HG03565 (cell line): ENCODE results near the gene DHX34.
"Not testable (repeated sequence)": the region's sequence is repeated elsewhere in the genome, so short reads cannot be mapped to it uniquely, and the experiment has no call there.

Experiments
- ATAC-seq: cut with Tn5 transposase; IDR thresholded peaks from one replicate; pipeline ENCODE4 v1.9.1; 2021; ENCODE audit warnings: mild to moderate bottlenecking, moderate library complexity; ENCODE audit not compliant: unreplicated experiment

DHX34 gene

DNA sequence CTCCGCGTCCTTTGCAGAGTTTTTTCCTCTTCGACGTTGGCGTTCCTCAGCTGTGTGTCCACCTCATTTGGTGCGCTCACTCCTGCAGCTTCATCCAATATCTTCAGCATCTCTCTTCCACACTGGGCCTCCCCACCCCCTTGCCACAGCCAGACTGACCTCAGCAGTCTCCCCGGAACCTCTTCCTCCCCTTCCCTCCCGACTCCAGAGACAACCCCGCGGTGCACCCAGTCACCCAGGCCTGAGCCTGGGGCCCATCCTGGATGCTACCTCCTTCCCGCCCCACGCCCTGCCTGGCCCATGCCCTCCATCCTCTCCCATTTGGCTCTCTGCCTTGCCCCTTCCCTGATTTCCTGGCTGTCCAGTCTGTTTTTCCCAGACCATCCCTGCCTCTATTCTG lies 25.2 kb upstream of the DHX34 start:
- no peak for ATAC-seq

DNA sequence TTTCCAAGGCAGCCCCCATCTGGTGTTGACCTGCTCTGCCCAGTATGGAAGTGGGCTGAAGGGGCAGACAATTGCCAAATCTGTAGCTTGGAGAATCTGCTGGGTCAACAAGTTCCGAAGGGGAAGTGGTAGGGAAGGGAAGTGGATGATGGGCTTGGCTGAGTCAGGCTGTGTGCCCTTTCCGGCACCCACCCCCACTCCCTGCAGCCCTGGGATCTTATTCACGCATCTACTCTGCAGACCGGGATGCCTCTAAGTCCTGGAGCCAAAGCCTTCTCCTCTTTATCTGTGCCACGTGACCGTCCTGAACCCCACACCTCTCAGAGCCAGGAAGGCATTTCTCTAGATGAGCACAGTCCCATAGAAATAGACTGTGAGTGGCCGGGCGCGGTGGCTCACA lies 24.6 kb upstream of the DHX34 start:
- ATAC-seq: no peak

DNA sequence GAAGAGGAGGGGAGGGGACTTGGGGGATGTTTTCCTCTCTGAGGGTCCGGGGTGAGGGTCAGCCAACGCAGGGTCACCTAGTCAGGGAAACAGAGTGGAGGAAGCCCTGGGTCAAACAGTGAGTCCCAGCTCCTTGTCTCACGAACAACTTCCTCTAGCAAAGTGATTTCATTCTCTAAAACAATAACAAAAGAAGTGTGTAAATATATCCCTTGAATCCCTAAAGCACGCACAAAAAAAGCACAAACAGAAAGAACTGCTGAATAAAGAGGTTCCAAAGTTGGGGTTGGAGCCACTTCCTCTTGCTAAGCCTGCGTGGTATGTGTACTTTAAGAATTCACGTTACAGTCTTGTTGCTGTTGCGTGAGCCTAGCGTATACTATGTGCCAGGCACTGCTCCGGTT lies 18.6 kb upstream of the DHX34 start:
- no peak for ATAC-seq

DNA sequence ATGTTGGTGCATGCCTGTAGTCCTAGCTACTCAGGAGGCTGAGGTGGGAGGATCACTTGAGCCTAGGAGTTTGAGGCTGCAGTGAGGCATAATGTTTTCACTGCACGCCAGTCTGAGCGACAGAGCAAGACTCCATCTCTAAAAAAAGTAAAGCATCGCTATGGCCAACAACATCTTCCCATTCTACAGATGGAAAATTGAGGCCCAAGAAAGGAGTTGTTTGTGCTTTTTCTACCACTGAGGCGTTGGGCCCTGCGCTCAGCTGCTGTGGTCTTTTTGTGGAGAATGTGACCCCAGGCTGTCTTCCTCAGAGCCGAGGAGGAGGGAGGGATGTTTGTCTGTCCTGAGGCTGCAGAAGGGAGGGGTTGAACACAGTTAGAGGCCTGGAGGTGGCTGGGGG lies 17.6 kb upstream of the DHX34 start:
- ATAC-seq: no peak

DNA sequence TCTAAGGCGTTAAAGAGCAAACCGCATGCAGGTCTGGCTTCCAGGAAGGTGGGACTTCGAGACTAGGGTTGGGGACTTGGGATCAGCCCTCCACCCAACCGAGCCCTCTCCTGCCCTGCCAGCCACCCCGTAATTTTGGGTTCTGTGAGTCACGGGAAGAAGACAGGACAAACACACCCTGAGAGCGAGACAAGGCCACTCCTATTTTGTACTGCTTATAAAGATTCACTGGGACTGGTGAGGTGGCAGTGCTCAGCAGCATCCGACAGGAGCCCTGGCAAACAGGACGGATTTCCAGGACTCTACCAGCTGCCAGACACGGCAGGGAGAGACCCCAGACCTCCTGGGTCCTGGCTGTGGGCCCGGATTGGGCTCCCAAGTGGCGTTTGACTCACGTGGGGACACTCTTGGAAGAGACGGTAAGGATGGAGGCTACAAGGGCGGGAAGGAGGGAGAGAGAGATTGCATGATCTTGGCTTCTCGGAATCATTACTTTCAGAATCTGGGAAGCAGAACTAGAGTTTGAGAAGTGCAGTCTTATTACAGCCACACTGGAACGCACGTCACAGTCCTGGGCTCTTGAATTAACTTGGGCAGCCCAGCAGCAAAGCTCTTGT lies 17.1 kb upstream of the DHX34 start, which contains the start of gene C5AR2:
Gene C5AR2, plus strand, starts transcription at position 245 of the 617 bp plus-strand sequence. CDS start 8,625 bp downstream, outside the sequence.
- ATAC-seq: no peak

DNA sequence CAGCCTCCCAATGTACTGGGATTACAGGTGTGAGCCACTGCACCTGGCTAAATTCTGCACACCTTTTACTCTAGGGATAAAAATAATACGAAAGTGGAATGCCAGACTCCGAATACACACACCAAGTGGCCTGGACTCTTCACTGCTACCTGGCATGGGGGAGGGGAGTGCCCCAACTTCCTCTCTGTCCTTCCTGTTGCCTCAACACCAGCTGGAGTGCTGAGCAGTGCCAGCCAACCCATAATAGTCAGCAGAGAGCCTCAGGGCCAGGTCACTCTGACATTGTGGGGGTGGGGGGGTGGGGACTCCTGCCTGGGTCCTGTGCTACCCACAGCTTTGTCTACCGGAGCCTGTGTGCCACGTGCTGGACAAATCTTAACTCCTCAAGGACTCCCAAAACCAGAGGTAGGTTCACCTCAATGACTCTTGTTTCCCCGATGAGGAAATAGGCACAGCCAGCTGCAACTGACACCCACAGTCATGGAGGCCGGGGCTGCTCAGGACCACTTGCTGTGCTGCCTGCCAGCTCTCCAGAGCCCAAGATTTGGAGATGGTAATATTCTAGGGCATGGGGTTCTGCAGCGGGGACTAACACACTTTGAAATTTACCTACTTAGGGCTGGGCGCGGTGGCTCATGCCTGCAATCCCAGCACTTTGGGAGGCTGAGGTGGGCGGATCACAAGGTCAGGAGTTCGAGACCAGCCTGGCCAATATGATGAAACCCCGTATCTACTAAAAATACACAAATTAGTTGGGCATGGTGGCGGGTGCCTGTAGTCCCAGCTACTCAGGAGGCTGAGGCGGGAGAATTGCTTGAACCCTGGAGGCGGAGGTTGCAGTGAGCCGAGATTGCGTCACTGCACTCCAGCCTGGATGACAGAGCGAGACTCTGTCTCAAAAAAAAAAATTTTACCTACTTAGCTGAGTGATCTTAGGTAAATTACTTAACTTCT lies 12.1 kb upstream of the DHX34 start:
- ATAC-seq: not testable (repeated sequence)

DNA sequence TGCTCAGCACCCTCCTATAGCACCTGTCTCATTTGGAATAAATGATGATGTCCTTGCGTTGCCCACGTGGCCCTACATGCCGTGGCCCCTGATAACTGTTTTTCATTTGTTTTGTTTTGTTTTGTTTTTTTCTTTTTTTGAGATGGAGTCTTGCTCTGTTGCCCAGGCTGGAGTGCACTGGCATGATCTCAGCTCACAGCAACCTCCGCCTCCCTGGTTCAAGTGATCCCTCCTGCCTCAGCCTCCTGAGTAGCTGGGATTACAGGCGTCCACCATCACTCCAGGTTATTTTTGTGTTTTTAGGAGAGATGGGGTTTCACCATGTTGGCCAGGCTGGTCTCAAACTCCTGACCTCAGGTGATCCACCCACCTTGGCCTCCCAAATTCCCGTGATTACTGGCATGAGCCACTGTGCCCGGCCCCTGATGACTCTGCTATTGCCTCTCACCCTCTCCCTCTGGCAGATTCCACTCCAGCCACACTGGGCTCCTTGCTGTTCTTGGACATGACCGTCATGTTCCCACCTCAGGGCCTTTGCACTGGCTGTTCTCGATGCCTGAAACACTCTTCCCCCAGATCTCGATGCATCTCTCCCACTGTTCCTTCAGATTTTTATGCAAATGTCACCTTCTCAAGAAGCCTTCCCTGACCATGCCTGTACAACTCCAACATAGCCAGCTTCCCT lies 9.8 kb upstream of the DHX34 start:
- ATAC-seq: no peak

DNA sequence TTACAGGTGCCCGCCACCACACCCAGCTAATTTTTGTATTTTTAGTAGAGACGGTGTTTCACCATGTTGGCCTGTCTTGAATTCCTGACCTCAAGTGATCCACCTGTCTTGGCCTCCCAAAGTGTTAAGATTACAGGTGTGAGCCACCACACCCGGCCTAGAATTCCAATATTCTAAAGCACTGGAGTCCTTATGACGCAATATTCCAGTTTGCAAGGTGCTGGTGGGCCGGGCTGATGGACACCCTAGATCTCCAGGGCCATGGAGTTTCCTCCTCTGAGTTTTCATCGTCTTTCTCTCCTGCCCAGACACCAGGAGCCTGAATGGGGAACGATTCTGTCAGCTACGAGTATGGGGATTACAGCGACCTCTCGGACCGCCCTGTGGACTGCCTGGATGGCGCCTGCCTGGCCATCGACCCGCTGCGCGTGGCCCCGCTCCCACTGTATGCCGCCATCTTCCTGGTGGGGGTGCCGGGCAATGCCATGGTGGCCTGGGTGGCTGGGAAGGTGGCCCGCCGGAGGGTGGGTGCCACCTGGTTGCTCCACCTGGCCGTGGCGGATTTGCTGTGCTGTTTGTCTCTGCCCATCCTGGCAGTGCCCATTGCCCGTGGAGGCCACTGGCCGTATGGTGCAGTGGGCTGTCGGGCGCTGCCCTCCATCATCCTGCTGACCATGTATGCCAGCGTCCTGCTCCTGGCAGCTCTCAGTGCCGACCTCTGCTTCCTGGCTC lies 8.5 kb upstream of the DHX34 start:
- ATAC-seq: no peak

DNA sequence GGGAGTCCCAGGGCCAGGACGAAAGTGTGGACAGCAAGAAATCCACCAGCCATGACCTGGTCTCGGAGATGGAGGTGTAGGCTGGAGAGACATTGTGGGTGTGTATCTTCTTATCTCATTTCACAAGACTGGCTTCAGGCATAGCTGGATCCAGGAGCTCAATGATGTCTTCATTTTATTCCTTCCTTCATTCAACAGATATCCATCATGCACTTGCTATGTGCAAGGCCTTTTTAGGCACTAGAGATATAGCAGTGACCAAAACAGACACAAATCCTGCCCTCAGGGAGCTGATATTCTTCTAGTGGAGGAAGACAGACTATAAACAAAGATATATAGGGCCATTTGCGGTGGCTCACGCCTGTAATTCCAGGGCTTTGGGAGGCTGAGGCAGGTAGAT lies 7.4 kb upstream of the DHX34 start:
- ATAC-seq: no peak

DNA sequence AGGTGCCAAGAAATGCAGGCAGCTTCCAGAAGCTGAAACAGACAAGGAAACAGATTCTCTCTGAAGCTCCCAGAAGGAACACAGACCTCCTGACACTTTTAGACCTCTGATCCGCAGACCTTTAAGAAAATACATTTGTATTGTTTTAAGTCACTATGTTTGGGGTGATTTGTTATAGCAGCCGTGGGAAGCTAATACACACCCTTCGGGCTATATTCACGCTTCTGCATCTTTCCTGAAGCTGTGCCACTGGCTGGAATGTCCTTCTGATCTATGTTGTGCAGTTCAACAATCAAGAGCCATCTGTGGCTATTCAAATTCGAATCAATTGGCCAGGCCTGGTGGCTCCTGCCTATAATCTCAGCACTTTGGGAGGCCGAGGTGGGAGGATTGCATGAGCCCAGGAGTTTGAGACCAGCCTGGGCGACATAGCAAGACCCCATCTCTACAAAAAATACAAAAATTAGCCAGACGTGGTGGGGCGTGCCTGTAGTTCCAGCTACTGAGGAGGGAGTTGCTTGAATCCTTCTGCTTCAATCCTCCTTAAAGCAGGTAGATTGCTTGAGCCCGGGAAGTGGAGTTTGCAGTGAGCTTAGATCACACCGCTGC lies 5.8 kb upstream of the DHX34 start:
- no peak for ATAC-seq

DNA sequence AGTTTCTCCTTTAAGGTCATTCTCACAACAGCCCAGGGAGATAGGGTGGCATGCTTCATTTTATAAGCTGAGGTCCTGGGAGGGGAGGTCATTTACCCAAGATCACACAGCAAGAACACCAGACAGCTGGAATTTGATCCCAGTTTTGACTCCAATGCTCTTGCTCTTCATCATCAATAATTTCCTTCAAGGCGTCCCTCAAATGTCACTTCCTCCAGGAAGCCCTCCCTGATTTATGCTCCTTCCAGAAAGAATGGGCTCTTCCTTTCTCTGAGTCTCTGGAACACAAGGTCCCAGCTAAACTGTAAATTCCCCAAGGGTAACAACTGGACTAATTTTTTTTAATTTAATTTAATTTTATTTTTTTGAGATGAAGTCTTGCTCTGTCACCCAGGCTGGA lies 4.7 kb upstream of the DHX34 start:
- no peak for ATAC-seq

DNA sequence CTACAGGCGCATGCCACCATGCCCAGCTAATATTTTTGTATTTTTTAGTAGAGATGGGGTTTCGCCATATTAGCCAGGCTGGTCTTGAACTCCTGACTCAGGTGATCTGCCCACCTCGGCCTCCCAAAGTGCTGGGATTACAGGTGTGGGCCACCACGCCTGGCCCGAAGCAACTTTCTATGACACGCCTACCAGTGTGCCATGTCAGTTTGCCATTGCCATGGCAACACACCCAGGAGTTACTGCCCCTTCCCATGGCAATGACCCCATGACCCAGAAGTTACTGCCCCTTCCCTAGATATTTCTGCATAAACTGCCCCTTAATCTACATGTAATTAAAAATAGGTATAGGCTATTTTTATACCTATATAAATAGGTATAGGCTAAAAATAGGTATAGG lies 3.1 kb upstream of the DHX34 start:
- ATAC-seq: not testable (repeated sequence)

DNA sequence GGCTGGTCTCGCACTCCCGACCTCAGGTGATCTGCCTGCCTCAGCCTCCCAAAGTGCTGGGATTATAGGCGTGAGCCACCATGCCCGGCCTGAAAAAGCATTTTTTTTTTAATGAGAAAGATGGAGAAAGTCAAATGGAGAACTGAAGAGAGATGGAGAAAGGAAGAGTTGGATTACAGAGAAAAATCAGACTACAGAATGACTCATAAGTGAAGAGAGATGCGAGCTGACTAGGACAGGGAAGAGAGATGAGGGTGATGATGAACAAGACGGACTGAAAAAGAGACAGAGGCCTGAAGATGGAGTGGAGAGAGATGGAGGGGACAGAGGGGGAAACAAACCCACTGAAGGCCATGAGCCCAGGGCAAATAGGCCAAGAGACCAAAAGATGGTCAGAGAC lies 1.5 kb downstream of the DHX34 start:
- ATAC-seq: no peak

DNA sequence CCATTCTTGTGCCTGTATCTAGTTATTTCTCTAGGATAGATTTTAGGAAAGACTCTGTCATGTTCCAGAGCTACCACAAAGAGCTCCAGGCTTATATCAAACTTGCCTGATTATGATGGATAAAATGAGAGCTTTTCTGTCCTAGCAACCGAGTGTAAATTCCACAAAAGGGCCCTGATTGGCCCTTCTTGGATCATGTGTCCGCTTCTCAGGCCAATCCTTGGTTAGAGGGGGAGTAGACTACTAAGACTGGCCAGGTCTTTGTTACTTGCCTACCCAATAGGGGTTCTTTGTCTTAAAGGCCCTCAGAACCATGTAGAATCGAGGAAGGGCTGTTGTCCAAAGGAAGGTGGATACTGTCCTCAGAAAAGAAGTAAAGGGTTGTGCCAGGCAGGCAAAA lies 2.4 kb downstream of the DHX34 start:
- no peak for ATAC-seq

DNA sequence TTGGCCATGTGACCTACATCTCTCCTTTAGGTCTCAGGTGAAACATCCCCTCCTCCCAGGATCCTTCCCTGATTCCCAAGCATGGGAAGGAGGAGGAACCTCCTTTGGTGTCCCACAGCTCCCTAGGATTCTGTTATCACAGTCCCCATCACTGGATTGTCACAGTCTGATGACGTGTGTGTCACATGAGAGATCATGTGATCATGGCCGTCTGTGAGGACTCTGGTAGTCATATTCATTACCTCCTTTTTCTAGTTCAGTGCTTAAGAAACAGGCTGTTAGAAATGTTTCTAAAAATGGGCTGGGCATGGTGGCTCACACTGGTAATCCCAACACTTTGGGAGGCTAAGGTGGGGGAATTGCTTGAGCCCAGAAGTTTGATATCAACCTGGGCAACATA lies 3.0 kb downstream of the DHX34 start:
- no peak for ATAC-seq

DNA sequence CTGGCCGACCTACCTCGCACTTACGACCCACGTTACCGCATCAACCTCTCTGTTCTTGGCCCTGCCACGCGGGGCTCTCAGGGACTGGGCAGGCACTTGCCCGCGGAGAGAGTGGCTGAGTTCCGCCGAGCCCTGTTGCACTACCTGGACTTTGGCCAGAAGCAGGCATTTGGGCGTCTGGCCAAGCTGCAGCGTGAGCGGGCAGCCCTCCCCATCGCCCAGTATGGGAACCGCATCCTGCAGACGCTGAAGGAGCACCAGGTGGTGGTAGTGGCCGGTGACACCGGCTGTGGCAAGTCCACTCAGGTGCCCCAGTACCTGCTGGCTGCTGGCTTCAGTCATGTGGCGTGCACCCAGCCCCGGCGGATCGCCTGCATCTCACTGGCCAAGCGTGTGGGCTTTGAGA lies 4.2 kb downstream of the DHX34 start:
- ATAC-seq: no peak

DNA sequence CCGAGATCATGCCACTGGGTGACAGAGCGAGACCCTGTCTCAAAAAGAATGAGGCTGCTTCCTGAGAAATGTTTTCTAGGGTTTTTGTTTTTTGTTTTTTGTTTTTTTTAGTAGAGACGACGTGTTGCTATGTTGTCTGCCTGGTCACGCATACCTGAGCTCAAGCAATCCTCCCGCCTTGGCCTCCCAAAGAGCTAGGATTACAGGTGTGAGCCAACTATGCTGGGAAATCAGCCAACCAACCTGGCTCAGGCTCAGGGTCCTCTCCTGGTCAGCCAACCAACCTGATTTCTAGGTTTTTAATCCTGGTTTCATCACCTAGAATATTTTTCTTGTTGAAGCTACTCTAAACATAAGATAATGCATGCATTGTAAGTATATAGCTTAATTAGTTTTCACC lies 7.8 kb downstream of the DHX34 start:
- ATAC-seq: no peak

DNA sequence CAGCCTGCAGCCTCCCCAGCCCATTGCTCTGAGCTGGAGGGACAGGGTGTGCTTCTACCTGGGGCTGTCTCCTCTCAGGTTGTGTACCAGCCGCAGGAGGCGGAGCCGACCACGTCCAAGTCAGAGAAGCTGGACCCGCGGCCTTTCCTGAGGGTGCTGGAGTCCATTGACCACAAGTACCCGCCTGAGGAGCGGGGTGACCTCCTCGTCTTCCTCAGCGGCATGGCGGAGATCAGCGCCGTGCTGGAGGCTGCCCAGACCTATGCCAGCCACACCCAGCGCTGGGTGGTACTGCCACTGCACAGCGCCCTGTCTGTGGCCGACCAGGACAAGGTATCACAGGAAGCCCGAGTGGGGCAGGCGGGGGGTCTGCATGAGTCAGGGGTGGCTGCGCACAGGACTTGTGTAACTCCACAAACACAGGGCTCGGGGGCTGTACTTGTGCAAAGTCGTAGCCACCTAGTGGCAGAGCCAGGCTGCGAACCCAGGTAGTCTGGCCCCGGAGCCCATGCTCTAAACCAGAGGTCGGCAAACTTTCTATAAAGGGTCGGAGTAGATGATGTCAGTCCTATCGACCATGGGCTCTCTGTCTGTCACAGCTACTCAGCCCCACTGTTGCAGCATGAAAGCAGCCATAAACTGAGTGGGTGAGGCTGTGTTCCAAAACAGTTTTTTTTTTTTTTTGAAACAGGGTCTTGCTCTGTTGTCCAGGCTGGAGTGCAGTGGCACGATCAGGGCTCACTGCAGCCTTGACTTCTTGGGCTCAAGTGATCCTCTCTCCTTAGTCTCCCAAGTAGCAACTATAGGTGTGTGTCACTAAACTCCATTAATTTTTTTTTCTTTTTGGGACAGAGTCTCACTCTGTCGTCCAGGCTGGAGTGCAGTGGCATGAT lies 8.9 kb downstream of the DHX34 start:
- ATAC-seq: no peak

DNA sequence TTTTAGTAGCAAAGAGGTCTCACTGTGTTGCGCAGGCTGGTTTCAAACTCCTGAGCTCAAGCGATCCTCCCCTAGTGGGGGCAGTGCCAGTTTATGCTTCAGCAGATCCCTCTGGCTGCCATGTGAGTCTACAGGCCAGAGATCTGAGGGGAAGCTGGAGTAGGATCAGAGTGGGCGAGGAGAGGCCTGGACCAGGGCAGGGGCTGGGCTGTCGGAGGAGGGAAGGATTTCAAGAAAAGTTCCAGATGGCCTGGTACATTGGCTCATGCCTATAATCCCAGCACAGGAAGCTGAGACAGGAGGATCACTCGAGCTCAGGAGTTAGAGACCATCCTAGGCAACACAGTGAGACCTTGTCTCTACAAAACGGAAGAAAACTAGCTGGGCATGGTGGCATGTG lies 9.8 kb downstream of the DHX34 start:
- no peak for ATAC-seq

DNA sequence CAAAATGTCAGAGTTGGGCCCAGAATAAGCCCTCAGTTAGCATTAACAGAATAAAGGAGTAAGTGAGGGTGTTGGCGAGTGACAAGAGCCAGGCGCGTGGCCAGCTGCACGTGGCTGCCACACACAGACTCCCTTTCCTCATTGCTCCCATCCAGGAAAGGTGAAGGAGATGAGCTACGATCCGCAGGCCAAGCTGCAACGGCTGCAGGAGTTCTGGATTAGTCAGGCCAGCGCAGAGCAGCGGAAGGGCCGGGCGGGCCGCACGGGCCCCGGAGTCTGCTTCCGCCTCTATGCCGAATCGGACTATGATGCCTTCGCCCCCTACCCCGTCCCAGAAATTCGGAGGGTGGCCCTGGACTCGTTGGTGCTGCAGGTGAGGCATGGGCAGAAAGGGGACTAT lies 13.2 kb downstream of the DHX34 start:
- no peak for ATAC-seq
